ENCODE results near the gene C9orf40. TPM values are rescaled to one million over a fixed set of nuclear protein-coding genes. Genes with fewer than 3 reads are reported as not detected.

C9orf40 gene
- total RNA-seq, 1 donor from 2014 or later: 3.3 TPM

DNA sequence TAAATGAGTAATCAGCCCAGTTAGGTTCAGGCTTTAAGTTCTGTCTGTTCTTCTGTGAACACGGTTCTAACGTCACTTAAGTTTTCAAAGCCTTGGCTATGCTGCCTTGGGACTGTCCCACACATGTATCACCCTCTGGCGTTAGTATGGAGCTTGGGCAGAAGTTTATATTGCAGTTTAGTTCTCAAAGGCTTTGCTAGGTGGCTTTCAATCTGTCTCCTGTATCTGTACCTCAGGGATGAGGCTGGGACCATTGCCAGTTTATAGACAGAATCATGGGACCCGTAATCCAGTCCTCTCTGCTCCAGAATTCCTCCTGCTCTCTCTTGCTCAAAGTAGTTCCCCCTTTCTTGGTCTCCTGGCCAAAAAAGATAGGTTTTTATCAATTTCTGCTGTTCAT, 12.1 kb downstream of the C9orf40 start:
- DNase-seq (ENCODE audit: low spot score): no peak

DNA sequence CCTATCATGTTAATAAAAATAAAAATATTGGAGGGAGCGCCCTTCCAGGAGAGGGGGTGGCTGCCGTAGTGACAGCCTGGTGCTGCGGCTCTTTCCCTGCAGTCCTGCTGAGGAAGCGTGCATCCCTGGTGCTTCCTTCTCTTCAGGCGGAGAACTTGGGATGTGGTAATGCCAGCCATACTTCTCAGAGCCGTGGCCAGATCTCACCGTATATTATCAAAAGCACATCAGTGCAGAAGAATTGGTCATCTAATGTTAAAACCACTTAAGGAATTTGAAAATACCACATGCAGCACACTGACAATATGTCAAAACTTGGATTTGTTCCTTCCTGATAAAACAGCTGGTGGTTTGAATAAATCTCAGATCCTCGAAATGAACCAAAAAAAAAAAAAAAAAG, 17.7 kb downstream of the C9orf40 start:
- DNase-seq (ENCODE audit: low spot score): no peak

DNA sequence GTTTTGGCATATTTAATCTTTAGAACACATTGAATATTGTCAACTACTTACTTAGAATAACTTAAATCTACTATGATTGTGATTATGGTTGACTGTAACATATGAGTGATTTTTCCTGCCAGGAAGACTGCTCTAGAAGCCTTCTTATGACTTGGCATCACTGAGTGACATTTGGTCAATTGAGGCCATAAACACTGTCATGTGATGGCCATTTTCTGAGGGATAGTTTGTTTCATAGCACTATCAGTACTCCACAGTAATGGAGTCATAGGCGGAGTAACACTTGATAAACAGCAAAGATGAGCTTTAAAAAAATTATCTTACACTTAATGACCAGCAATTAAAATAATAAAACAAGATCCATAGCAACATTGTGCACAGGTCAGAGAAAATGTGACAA, 31.0 kb downstream of the C9orf40 start:
- no peak for DNase-seq (ENCODE audit: low spot score)

DNA sequence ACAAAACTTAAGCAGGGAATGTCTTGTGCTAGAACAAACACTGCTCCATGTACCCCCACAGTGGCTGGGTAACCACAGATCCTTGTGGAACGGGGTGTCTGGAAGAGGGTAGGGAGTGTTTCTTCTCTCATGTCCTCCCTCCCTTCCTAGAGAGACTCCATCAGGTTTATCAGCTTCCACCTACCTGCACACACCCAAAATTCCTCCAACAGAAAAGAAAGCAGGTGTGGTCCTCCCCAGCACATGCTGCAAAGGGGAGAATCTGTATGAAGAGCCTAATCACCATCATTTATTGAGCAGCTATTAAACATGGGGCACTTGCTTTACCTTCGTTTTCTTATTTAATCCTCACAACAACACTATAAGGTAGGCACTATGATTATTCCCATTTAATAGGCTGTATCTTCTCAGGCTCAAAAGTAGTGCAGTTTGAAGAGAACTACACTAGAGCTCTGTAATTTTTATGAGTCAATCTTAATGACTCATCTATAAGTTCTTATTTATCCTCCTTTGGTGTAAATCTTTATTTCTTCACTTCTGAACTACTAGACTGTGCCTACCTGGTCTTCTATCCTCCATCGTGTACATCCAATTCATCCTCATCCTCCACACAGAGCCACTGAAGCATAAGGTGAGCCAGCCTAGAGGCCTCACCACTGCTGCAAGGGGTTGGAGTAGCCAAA, 31.6 kb downstream of the C9orf40 start:
- DNase-seq (ENCODE audit: low spot score): no peak

DNA sequence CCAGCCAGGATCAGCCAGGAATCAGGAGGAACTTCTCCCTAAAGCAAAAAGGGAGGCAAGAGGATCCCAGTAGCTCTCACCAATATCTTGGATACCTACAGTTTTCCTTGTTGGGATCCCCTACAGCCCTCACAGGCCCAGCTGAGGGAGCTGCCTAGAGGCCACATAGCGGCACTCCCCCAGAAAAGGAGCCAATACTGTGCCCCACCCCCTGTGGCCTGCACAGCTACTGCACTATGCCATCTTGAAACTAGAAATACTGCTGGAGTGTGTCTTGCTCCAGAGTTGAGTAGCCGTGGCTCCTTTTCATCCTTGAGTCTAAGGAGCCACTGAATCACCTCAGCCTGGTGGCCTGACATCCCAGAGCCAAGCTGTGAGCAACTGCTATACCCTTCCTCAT, 42.7 kb downstream of the C9orf40 start:
- no peak for DNase-seq (ENCODE audit: low spot score)

DNA sequence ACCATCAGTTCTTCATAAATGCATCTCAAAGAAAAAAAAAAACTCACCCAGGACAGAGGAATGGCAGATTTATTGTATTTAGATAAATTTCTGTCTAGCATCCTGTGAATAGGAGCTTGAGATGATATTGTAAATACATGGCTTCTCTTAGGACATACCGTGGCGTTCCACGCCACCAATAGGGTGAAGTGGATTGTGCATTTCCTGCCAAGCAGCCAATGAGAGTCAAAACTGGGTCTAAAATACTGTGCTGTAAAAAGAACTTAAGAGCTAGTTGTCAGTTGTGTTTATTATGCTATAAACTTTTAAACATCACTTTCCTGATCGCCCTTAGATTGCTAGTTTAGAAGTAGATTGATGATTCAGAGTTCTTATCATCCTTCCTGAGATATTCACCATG, 44.0 kb downstream of the C9orf40 start:
- no peak for DNase-seq (ENCODE audit: low spot score)

DNA sequence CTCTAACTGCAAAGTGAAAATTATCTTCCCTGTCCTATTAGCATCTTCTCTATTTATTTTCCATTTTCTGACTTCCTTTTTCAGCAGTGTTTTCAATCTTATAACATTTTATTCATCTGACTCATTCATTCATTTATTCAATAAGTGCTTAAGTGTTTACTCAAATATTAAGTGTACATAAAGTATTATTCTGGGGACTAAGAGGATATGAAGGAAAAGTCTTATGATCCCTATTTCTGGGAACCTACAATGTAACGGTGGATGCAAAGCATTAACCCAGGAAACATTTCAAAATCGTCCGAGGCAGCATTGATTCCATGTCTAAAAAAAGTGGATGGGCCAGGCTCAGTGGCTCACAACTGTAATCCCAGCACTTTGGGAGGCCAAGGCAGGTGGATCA, 45.6 kb downstream of the C9orf40 start:
- DNase-seq (ENCODE audit: low spot score): no peak

DNA sequence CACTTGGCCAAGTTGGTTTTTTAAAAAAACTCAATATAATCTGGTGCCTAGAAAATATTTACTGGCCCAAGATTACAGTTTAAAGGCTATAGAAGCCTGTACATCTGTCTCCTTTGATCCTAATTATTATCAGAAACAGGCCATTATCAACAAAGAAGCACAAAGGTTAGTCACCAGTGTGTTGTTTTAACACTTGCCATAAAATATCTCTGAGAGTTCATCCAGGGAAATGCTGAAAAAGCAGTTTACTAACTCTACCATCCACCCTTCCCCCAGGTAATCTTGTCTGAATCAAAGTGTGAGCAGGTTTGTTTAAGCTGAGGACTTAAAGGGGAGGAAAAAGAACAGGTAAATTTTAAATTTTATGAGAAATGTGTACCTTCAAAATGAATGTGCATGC, 51.7 kb downstream of the C9orf40 start:
- no peak for DNase-seq (ENCODE audit: low spot score)

Other genes starting within 250 kb of the C9orf40 start
- gene TRPM6, start 65.0 kb downstream of the C9orf40 start, total RNA-seq: 1.3 TPM
- 14.6 TPM for gene CARNMT1, start 75.4 kb upstream of the C9orf40 start, total RNA-seq
- gene NMRK1, start 135.2 kb upstream of the C9orf40 start, total RNA-seq: 33.7 TPM
- 69.7 TPM for gene OSTF1, start 135.6 kb upstream of the C9orf40 start, total RNA-seq

Measured in mesenteric fat pad (tissue), 1 donor.